Calu3 (cell line): Measurements from ENCODE around the gene PRR15L. TPM values are rescaled to one million over a fixed set of nuclear protein-coding genes. Genes with fewer than 3 reads are reported as not detected.
"Not testable (repeated sequence)": the region's sequence is repeated elsewhere in the genome, so short reads cannot be mapped to it uniquely, and the experiment has no call there.

Experiments used
- BruUV-seq: library from RNA; stranded (reverse); fragments of 400-500 nt; replicated peaks from 2 replicates; lab custom pipeline; 2021; lab: Mats Ljungman, UMichigan
- CTCF ChIA-PET: fragments of 300-600 bp; sonication (Branson Sonifier 250); formaldehyde crosslinking; loops from one replicate; lab custom pipeline; 2022; ENCODE audit warnings: antibody characterized with exemption; lab: Charles Lee
- DNase-seq: peaks from one replicate; pipeline ENCODE4 v3.0.0; 2022
- H3K27ac Mint-ChIP-seq: one replicate; pipeline ENCODE4 v1.8.0; 2022; ENCODE audit warnings: mixed read lengths; ENCODE audit not compliant: unreplicated experiment
- H3K27me3 Mint-ChIP-seq: one replicate; pipeline ENCODE4 v1.8.0; 2022; ENCODE audit warnings: mixed read lengths; ENCODE audit not compliant: unreplicated experiment
- H3K36me3 Mint-ChIP-seq: one replicate; pipeline ENCODE4 v1.8.0; 2022; ENCODE audit warnings: mild to moderate bottlenecking, moderate library complexity, mixed read lengths; ENCODE audit not compliant: insufficient read depth, unreplicated experiment
- H3K4me1 Mint-ChIP-seq: one replicate; pipeline ENCODE4 v1.8.0; 2022; ENCODE audit warnings: mild to moderate bottlenecking, low read depth, mixed read lengths; ENCODE audit not compliant: unreplicated experiment
- H3K4me3 Mint-ChIP-seq: one replicate; pipeline ENCODE4 v1.8.0; 2022; ENCODE audit warnings: mild to moderate bottlenecking, low read depth, moderate library complexity, mixed read lengths; ENCODE audit not compliant: unreplicated experiment
- H3K9me3 Mint-ChIP-seq: one replicate; pipeline ENCODE4 v1.8.0; 2022; ENCODE audit warnings: low read depth, mixed read lengths; ENCODE audit not compliant: unreplicated experiment
- intact Hi-C: fragments of 100-400 bp; cut with micrococcal nuclease; formaldehyde crosslinking; loops from one replicate; pipeline ENCODE4 v1.10.0; 2022; ENCODE audit not compliant: unreplicated experiment
- total RNA-seq: library from RNA; stranded (reverse); gene quantifications from 2 replicates; pipeline ENCODE4 v1.2.3, GENCODE V29; 2022
- TF ChIP-seq, protein P1 (sequence below): fragments of 200-600 bp; IDR thresholded peaks from one replicate; pipeline ENCODE4 v1.8.0; 2022; ENCODE audit warnings: antibody characterized with exemption; ENCODE audit not compliant: unreplicated experiment

Gene PRR15L
- total RNA-seq, 1 experiment from 2014 or later: 30.2 TPM

- BruUV-seq: no TSS peak
- CTCF ChIA-PET: interaction anchor here (1.3 to 1.6 kb wide), 4 partner anchors 8 to 57 kb away, joined by 5 to 9 read pairs (median 6); partner anchors contain the start of gene CDK5RAP3
- no peaks in the 10 kb centered on the region for H3K27me3 Mint-ChIP-seq
- no peak overlapping the region for H3K4me3 Mint-ChIP-seq
- intact Hi-C loops: no loop called here
- peaks cover 9% of the 10 kb centered on the region for H3K36me3 Mint-ChIP-seq
- no peak for DNase-seq
- H3K27ac Mint-ChIP-seq: peak overlapping the region; percentile 48
- TF ChIP-seq, protein P1, sequence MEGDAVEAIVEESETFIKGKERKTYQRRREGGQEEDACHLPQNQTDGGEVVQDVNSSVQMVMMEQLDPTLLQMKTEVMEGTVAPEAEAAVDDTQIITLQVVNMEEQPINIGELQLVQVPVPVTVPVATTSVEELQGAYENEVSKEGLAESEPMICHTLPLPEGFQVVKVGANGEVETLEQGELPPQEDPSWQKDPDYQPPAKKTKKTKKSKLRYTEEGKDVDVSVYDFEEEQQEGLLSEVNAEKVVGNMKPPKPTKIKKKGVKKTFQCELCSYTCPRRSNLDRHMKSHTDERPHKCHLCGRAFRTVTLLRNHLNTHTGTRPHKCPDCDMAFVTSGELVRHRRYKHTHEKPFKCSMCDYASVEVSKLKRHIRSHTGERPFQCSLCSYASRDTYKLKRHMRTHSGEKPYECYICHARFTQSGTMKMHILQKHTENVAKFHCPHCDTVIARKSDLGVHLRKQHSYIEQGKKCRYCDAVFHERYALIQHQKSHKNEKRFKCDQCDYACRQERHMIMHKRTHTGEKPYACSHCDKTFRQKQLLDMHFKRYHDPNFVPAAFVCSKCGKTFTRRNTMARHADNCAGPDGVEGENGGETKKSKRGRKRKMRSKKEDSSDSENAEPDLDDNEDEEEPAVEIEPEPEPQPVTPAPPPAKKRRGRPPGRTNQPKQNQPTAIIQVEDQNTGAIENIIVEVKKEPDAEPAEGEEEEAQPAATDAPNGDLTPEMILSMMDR: no peak
- H3K4me1 Mint-ChIP-seq: peaks cover 26% of the 10 kb centered on the region
- H3K9me3 Mint-ChIP-seq: no peaks in the 10 kb centered on the region
Measured at GRCh38 chr17:48003417-48004151, 45.9 kb upstream of the PRR15L start.

- CTCF ChIA-PET: interaction anchor here (0.5 to 1.6 kb wide), 8 partner anchors 8 to 56 kb away, joined by 3 to 9 read pairs (median 6); partner anchors contain the start of gene CDK5RAP3
Measured at GRCh38 chr17:48002916-48003416, 45.3 kb upstream of the PRR15L start.

GRCh38 chr17:48002266-48002915, 44.7 kb upstream of the PRR15L start:
- H3K9me3 Mint-ChIP-seq: no peaks in the 10 kb centered on the region
- TF ChIP-seq, protein P1: no peak
- intact Hi-C loops: no loop called here
- H3K27ac Mint-ChIP-seq: peak overlapping the region; percentile 88
- peaks cover 9% of the 10 kb centered on the region for H3K36me3 Mint-ChIP-seq
- H3K4me1 Mint-ChIP-seq: peaks cover 22% of the 10 kb centered on the region
- H3K4me3 Mint-ChIP-seq: no peak overlapping the region
- CTCF ChIA-PET: interaction anchor here (0.5 to 1.6 kb wide), 11 partner anchors 9 to 796 kb away, joined by 3 to 9 read pairs (median 5); partner anchors contain the start of gene CDK5RAP3
- no peaks in the 10 kb centered on the region for H3K27me3 Mint-ChIP-seq
- BruUV-seq: no TSS peak
- DNase-seq: peak; percentile 51

More at GRCh38 chr17:48002916-48003416, 45.3 kb upstream of the PRR15L start:
- intact Hi-C loops: no loop called here
- peak overlapping the region; percentile 88 for H3K27ac Mint-ChIP-seq
- TF ChIP-seq, protein P1: no peak
- no peaks in the 10 kb centered on the region for H3K27me3 Mint-ChIP-seq
- no peak for DNase-seq
- H3K4me3 Mint-ChIP-seq: no peak overlapping the region
- H3K9me3 Mint-ChIP-seq: no peaks in the 10 kb centered on the region
- BruUV-seq: no TSS peak
- peaks cover 9% of the 10 kb centered on the region for H3K36me3 Mint-ChIP-seq
- peaks cover 22% of the 10 kb centered on the region for H3K4me1 Mint-ChIP-seq

- H3K27ac Mint-ChIP-seq: peak overlapping the region; percentile 88
- CTCF ChIA-PET: interaction anchor here (1.1 kb wide), 1 partner anchor 12 kb away, joined by 8 read pairs; no protein-coding TSS in a partner anchor
- intact Hi-C loops, H3K9me3 Mint-ChIP-seq, DNase-seq, H3K4me3 Mint-ChIP-seq, H3K36me3 Mint-ChIP-seq, H3K27me3 Mint-ChIP-seq, BruUV-seq: not testable (repeated sequence)
- peaks cover 22% of the 10 kb centered on the region for H3K4me1 Mint-ChIP-seq
Measured at GRCh38 chr17:48001657-48002056, 44.0 kb upstream of the PRR15L start.
